SJSA1 (cell line): ENCODE measurements around the gene NAXD. TPM values are rescaled to one million over a fixed set of nuclear protein-coding genes. Genes with fewer than 3 reads are reported as not detected.

Source experiments
- DNase-seq, 2 experiments: peaks; one replicate each; pipeline ENCODE4 v3.0.0-alpha.2; 2015 to 2020; ENCODE audit warnings: low spot score in 2 of 2, low read depth in 1 of 2
- H3K27ac ChIP-seq: fragments of 250-450 bp; sonication (Bioruptor Pico); 2 replicates; pipeline ENCODE4 v1.5.1; 2020; ENCODE audit warnings: mild to moderate bottlenecking, moderate library complexity
- H3K27me3 ChIP-seq: fragments of 250-450 bp; sonication (Bioruptor Pico); replicated peaks from 2 replicates; pipeline ENCODE4 v1.5.1; 2020; ENCODE audit warnings: mild to moderate bottlenecking, moderate library complexity
- H3K36me3 ChIP-seq: fragments of 250-450 bp; sonication (Bioruptor Pico); 2 replicates; pipeline ENCODE4 v1.5.1; 2020; ENCODE audit warnings: mild to moderate bottlenecking
- H3K4me1 ChIP-seq: fragments of 250-450 bp; sonication (Bioruptor Pico); replicated peaks from 2 replicates; pipeline ENCODE4 v1.6.1; 2021; ENCODE audit warnings: mild to moderate bottlenecking
- H3K4me3 ChIP-seq: fragments of 250-450 bp; sonication (Bioruptor Pico); 2 replicates; pipeline ENCODE4 v1.5.1; 2020; ENCODE audit warnings: mild to moderate bottlenecking
- H3K9me3 ChIP-seq: fragments of 250-450 bp; sonication (Bioruptor Pico); replicated peaks from 2 replicates; pipeline ENCODE4 v1.5.1; 2020; ENCODE audit warnings: mild to moderate bottlenecking
- total RNA-seq: library from RNA; depleted of rRNA; stranded (reverse); fragments of >200 nt; shearing (Covaris generic); gene quantifications from 2 replicates; pipeline ENCODE4 v1.2.3, GENCODE V29; 2014

Gene NAXD
- total RNA-seq, 1 experiment from 2014 or later = 108 TPM

GRCh38 chr13:110607675-110608224, 7.6 kb upstream of the NAXD start:
- Histone ChIP-seq H3K4me1 (peaks cover 17% of the 10 kb centered on the region), H3K9me3 (no peaks in the 10 kb centered on the region), H3K27me3 (peaks cover 3% of the 10 kb centered on the region), H3K36me3 (no peaks in the 10 kb centered on the region), H3K4me3 (no peak overlapping the region), H3K27ac (no peak overlapping the region)
- no peak for DNase-seq

GRCh38 chr13:110610955-110611595, 4.3 kb upstream of the NAXD start:
- DNase-seq = peak; percentile 85 to 96
- H3K36me3 ChIP-seq = peaks cover 7% of the 10 kb centered on the region
- peaks cover 24% of the 10 kb centered on the region for H3K4me1 ChIP-seq
- H3K27me3 ChIP-seq = no peaks in the 10 kb centered on the region
- H3K9me3 ChIP-seq = no peaks in the 10 kb centered on the region; the same call in 1 of the 2 replicates
- peak overlapping the region; percentile 34 for H3K4me3 ChIP-seq
- H3K27ac ChIP-seq = peak overlapping the region; percentile 55

- H3K4me1 ChIP-seq = peaks cover 41% of the 10 kb centered on the region
- H3K36me3 ChIP-seq = peaks cover 35% of the 10 kb centered on the region
- no peak for DNase-seq
- H3K4me3 ChIP-seq = peak overlapping the region; percentile 90
- peak overlapping the region; percentile 50 for H3K27ac ChIP-seq
- H3K9me3 ChIP-seq = no peaks in the 10 kb centered on the region; the same call in 1 of the 2 replicates
- no peaks in the 10 kb centered on the region for H3K27me3 ChIP-seq
Observed at GRCh38 chr13:110615005-110615321, 382 bp upstream of the NAXD start.

GRCh38 chr13:110616103-110617101, 1.1 kb downstream of the NAXD start:
- peaks cover 35% of the 10 kb centered on the region for H3K36me3 ChIP-seq

GRCh38 chr13:110617321-110618072, 2.2 kb downstream of the NAXD start:
- H3K27me3 ChIP-seq = no peaks in the 10 kb centered on the region
- H3K36me3 ChIP-seq = peaks cover 41% of the 10 kb centered on the region

More at GRCh38 chr13:110616103-110617101, 1.1 kb downstream of the NAXD start:
- H3K27ac ChIP-seq = peak overlapping the region; percentile 50
- peak; percentile 88 to 91 for DNase-seq
- no peaks in the 10 kb centered on the region; the same call in 1 of the 2 replicates for H3K9me3 ChIP-seq
- peak overlapping the region; percentile 90 for H3K4me3 ChIP-seq
- peaks cover 31% of the 10 kb centered on the region for H3K4me1 ChIP-seq
- no peaks in the 10 kb centered on the region for H3K27me3 ChIP-seq

GRCh38 chr13:110618167-110618566, 2.8 kb downstream of the NAXD start:
- H3K27me3 ChIP-seq = no peaks in the 10 kb centered on the region
- peaks cover 48% of the 10 kb centered on the region for H3K36me3 ChIP-seq
- H3K9me3 ChIP-seq = no peaks in the 10 kb centered on the region; the same call in 1 of the 2 replicates
- no peak for DNase-seq
- peaks cover 24% of the 10 kb centered on the region for H3K4me1 ChIP-seq
- no peak overlapping the region for H3K4me3 ChIP-seq
- H3K27ac ChIP-seq = no peak overlapping the region

More at GRCh38 chr13:110617321-110618072, 2.2 kb downstream of the NAXD start:
- DNase-seq = peak in 1 of 2 experiments; percentile 58
- H3K4me1 ChIP-seq = peaks cover 24% of the 10 kb centered on the region
- peak overlapping the region; percentile 0; the same call in 1 of the 2 replicates for H3K27ac ChIP-seq
- H3K9me3 ChIP-seq = no peaks in the 10 kb centered on the region; the same call in 1 of the 2 replicates
- no peak overlapping the region for H3K4me3 ChIP-seq

GRCh38 chr13:110618780-110619179, 3.4 kb downstream of the NAXD start:
- Histone ChIP-seq H3K27me3 (no peaks in the 10 kb centered on the region), H3K36me3 (peaks cover 54% of the 10 kb centered on the region), H3K4me3 (no peak overlapping the region), H3K9me3 (no peaks in the 10 kb centered on the region; the same call in 1 of the 2 replicates), H3K4me1 (peaks cover 24% of the 10 kb centered on the region), H3K27ac (no peak overlapping the region)
- no peak for DNase-seq

- Histone ChIP-seq H3K4me3 (no peak overlapping the region), H3K4me1 (peaks cover 17% of the 10 kb centered on the region), H3K27me3 (no peaks in the 10 kb centered on the region)
Observed at GRCh38 chr13:110620596-110620995, 5.3 kb downstream of the NAXD start.

GRCh38 chr13:110624766-110625756, 9.7 kb downstream of the NAXD start:
- no peak overlapping the region for H3K27ac ChIP-seq
- no peaks in the 10 kb centered on the region for H3K4me1 ChIP-seq
- H3K9me3 ChIP-seq = no peaks in the 10 kb centered on the region
- H3K27me3 ChIP-seq = no peaks in the 10 kb centered on the region
- no peak overlapping the region for H3K4me3 ChIP-seq
- DNase-seq = no peak
- H3K36me3 ChIP-seq = peaks cover 77% of the 10 kb centered on the region

More at GRCh38 chr13:110620596-110620995, 5.3 kb downstream of the NAXD start:
- no peaks in the 10 kb centered on the region for H3K9me3 ChIP-seq
- DNase-seq = no peak
- H3K27ac ChIP-seq = no peak overlapping the region
- H3K36me3 ChIP-seq = peaks cover 70% of the 10 kb centered on the region

GRCh38 chr13:110625771-110626321, 10.5 kb downstream of the NAXD start:
- Histone ChIP-seq H3K36me3 (peaks cover 85% of the 10 kb centered on the region), H3K4me1 (no peaks in the 10 kb centered on the region), H3K27ac (no peak overlapping the region), H3K4me3 (no peak overlapping the region), H3K9me3 (no peaks in the 10 kb centered on the region), H3K27me3 (no peaks in the 10 kb centered on the region)
- no peak for DNase-seq

GRCh38 chr13:110626521-110626920, 11.2 kb downstream of the NAXD start:
- H3K4me1 ChIP-seq = no peaks in the 10 kb centered on the region
- H3K27ac ChIP-seq = no peak overlapping the region
- no peaks in the 10 kb centered on the region for H3K9me3 ChIP-seq
- no peak for DNase-seq
- H3K36me3 ChIP-seq = peaks cover 92% of the 10 kb centered on the region
- H3K27me3 ChIP-seq = no peaks in the 10 kb centered on the region
- H3K4me3 ChIP-seq = no peak overlapping the region

- peaks cover 95% of the 10 kb centered on the region for H3K36me3 ChIP-seq
- no peaks in the 10 kb centered on the region for H3K9me3 ChIP-seq
- no peak overlapping the region for H3K4me3 ChIP-seq
- H3K27me3 ChIP-seq = no peaks in the 10 kb centered on the region
- no peak for DNase-seq
- no peaks in the 10 kb centered on the region for H3K4me1 ChIP-seq
- no peak overlapping the region for H3K27ac ChIP-seq
Observed at GRCh38 chr13:110627351-110627750, 12.0 kb downstream of the NAXD start.
